Motor neuron (in vitro differentiated cells): Measurements from ENCODE around the gene ACP7. TPM values are rescaled to one million over a fixed set of nuclear protein-coding genes. Genes with fewer than 3 reads are reported as not detected.

Experiments
- ATAC-seq, 8 experiments: fragments of 200-7000 bp; cut with Tn5 transposase; replicated peaks in 6 of 8; 2 replicates each; pipeline ENCODE4 v1.8.0; 2021; ENCODE audit warnings: mild to moderate bottlenecking in 8 of 8, moderate library complexity in 8 of 8
- H3K27ac ChIP-seq, 2 donors: fragments of 250-450 bp; sonication (Bioruptor Pico); 2 replicates each; pipeline ENCODE4 v1.9.0; 2021; ENCODE audit warnings: antibody characterized with exemption in 2 of 2, mild to moderate bottlenecking in 2 of 2, moderate library complexity in 1 of 2
- H3K4me1 ChIP-seq, 2 donors: fragments of 250-450 bp; sonication (Bioruptor Pico); replicated peaks in 1 of 2; 2 replicates each; pipeline ENCODE4 v1.6.1; 2021; ENCODE audit warnings: antibody characterized with exemption in 2 of 2, mild to moderate bottlenecking in 2 of 2, moderate library complexity in 1 of 2
- H3K4me3 ChIP-seq, 5 donors: fragments of 250-450 bp; sonication (Bioruptor Pico); 2 replicates each; pipeline ENCODE4 v1.9.0; 2021; ENCODE audit warnings: antibody characterized with exemption in 5 of 5, mild to moderate bottlenecking in 5 of 5, moderate library complexity in 4 of 5
- WGBS, 10 experiments: fragments of 450-650 bp; shearing (Covaris generic); methylation state at CpG; one replicate each; pipeline ENCODE4 v1.0.0; 2022; 5-methylcytosine and 5-hydroxymethylcytosine counted together
- in situ Hi-C, 9 experiments: fragments of 400-800 bp; cut with MboI; loops; one replicate each; pipeline ENCODE4 v1.15.0; 2021; ENCODE audit warnings: low sequenced_read_pairs in 9 of 9, low pct_unique_long_range_greater_than_20kb in 2 of 9; ENCODE audit not compliant: unreplicated experiment in 9 of 9
- total RNA-seq, 8 experiments: library from RNA; unstranded; fragments of 300-600 nt; gene quantifications; 2 replicates each; pipeline versions ENCODE4 v1.2.3 to v1.2.4, GENCODE V29; 2022

ACP7 gene, protein sequence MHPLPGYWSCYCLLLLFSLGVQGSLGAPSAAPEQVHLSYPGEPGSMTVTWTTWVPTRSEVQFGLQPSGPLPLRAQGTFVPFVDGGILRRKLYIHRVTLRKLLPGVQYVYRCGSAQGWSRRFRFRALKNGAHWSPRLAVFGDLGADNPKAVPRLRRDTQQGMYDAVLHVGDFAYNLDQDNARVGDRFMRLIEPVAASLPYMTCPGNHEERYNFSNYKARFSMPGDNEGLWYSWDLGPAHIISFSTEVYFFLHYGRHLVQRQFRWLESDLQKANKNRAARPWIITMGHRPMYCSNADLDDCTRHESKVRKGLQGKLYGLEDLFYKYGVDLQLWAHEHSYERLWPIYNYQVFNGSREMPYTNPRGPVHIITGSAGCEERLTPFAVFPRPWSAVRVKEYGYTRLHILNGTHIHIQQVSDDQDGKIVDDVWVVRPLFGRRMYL
- total RNA-seq: under 1 TPM in 5 of 8 experiments, not detected in 3; 0.07 to 0.42 (median 0.15) TPM

DNA sequence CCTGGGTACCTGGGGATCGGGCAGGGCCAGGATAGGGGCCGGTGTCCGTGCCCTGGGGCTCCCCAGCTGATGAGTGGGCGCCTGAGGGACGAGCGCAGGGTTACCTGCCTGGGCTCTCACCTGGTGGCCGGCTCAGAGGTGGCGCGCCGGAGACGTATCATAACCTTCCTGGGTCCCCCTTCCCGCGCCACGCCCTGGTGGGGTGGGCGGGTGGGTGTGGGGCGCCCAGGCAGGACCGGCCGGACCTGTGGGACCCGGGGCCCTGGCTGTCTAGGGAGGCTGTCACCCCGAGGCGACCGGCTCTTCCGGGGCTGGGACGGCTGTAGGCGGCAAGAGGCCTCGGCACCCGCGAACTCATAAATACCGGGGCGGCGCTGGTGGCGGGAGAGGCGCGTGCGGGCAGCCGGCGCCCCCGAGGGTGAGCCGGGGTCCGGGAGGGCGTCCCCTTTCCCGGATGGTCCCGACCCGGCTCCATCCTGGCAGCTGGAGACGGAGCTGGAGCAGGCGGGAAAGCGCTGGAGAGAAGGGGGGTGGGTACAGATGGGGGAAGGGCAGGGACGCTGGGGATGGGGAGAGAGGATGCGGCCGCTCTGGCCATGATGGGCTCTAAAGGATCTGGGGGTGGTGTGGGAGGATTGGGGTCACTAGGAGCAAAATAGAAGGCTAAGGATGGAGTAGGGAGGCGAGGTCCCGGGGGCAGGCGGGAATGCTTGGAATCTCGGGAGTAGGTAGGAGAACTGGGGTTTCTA lies at the start of gene ACP7:
ACP7 (plus strand) TSS at position 386 of the 749 bp plus-strand sequence. CDS start 902 bp downstream, outside the sequence.
- WGBS, 10 experiments: no CpG with 5 or more reads among the region's 54 CpGs
- Histone ChIP-seq H3K4me3 (no peak within 1 kb of the TSS), H3K27ac (no peak within 1 kb of the TSS), H3K4me1 (no peaks in the 10 kb centered on the region)
- peak in 1 of 8 experiments; percentile 45 for ATAC-seq
- in situ Hi-C loops: no loop called here

DNA sequence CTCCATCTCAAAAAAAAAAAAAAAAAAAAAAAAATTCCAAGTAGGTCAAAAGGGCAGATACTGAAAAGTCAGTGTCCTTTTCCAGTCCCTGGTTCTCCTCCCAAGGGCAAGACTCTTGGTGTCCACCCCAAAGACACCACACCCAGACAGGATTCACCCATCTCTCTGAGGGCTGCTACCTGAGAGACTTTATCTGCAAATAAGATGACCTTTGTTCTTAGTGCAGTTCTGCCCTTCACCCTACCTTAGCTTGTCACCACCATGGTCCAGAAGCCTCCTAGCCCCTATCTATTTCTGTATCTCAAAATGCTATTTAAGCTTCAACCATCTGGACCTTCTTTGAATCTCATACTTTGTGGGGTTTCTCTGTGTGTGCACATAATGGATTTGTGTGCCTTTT lies 47.6 kb upstream of the ACP7 start:
- no peak for ATAC-seq
- in situ Hi-C loops: no loop called here
- Histone ChIP-seq H3K4me1 (no peaks in the 10 kb centered on the region), H3K27ac (no peak overlapping the region), H3K4me3 (no peak overlapping the region)

DNA sequence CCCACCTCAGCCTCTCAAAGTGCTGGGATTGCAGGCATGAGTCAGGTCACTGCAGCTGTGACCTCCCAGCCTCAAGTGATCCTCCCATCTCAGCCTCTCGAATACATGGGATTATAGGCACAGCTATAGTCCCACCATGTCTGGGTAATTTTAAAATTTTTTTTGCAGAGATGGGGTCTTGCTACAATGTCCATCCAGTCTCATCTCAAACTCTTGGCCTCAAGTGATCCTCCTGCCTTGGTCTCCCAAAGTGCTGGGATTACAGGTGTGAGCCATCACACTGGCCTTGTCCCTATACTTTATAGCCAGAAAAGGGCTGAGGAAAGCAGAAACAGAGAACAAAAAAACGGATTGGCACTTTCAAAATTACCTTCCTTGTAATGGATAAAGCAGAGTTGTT lies 47.0 kb upstream of the ACP7 start:
- H3K4me3 ChIP-seq: no peak overlapping the region
- H3K27ac ChIP-seq: no peak overlapping the region
- in situ Hi-C loops: no loop called here
- no peaks in the 10 kb centered on the region for H3K4me1 ChIP-seq
- 0 to 83% (median 27%) methylated on average over 1 of the region's 2 CpGs; no CpG with 5 or more reads in 2 of the 10 experiments for WGBS, 10 experiments
- no peak for ATAC-seq

DNA sequence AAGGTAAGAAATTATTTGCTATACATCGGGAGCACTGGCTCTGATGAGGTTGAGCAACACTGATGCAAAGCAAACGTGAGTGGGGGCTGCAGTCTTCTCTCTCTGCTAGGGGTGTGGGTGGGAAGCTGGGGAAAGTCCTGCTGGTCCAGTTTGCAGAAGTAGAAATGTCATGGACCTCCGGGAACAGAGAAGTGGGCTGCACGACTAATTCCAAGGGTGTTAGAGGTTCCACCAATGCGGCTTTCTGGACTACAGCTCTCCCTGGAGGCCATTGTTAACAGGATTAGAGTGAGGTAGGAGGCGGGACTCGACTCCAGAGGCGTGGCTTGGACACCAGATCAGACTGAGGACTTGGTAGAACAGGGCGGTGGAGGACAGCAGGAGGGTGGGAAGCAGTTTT lies 46.1 kb upstream of the ACP7 start:
- no peak overlapping the region for H3K27ac ChIP-seq
- WGBS, 10 experiments: 40 to 60% (median 43%) methylated on average over 1 to 2 of the region's 9 CpGs; no CpG with 5 or more reads in 7 of the 10 experiments
- in situ Hi-C loops: no loop called here
- ATAC-seq: peak; percentile 41 to 100 (median 56)
- H3K4me1 ChIP-seq: no peaks in the 10 kb centered on the region
- no peak overlapping the region for H3K4me3 ChIP-seq

DNA sequence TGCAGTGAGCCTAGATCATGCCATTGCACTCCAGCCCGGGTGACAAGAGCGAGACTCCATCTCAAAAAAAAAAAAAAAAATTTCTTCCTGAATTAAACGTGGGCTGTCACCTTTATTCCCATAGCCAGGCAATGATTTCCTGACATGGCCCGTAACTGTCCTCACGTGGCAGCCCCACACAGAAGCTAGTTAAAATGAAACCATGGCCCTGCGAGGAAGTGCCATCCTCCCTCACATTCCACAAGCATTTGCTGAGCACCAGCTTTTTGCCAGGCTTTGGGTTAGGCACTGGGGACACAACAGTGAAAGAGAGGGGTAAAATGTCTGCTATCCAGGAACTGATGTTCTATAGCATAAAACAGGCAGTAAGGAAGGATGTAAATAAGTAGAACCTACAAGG lies 38.7 kb upstream of the ACP7 start:
- 29 to 100% (median 77%) methylated on average over 2 to 4 of the region's 6 CpGs; no CpG with 5 or more reads in 4 of the 10 experiments for WGBS, 10 experiments
- no peak overlapping the region for H3K4me3 ChIP-seq
- no peak overlapping the region for H3K27ac ChIP-seq
- no peaks in the 10 kb centered on the region for H3K4me1 ChIP-seq
- ATAC-seq: no peak
- in situ Hi-C loops: no loop called here

DNA sequence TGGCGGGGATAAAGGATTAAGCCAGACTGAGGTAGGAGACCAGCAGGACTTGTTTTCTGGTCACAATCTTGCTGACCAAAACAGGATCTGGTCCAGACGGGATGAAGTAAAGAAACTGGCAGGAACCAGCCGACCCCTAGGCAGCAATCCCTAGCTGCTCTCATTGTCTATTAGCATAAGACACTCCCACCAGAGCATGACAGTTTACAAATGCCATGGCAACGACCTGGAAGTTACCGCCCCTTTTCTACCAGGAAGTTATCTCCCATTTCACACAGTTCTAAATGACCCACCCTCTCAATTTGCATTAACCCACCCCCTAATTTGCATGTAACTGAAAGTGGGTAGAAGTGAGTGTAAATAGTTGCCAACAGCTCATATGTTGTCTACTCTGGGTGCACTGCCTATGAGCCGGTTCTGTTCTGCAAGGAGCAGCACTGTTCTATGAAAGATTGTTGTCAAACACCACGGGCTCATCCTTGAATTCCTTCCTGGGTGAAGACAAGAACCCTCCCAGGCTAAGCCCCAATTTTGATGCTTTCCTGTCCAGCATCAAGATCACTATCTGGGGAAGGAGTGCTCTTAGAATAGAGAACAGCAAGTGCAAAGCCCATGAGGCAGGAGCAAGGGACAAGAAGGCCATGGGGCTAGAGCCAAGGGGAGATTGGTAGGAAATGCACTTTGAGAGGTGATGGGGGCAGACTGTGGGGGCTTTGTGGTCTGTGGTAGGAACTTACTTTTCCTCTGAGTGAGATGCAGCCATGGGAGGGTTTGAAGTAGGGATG lies 37.9 kb upstream of the ACP7 start:
- WGBS, 10 experiments: 33 to 80% (median 58%) methylated on average over 1 to 6 of the region's 7 CpGs; no CpG with 5 or more reads in 1 of the 10 experiments
- in situ Hi-C loops: no loop called here
- Histone ChIP-seq H3K4me3 (no peak overlapping the region), H3K27ac (no peak overlapping the region), H3K4me1 (no peaks in the 10 kb centered on the region)
- ATAC-seq: peak in 6 of 8 experiments; percentile 40 to 100 (median 77)

DNA sequence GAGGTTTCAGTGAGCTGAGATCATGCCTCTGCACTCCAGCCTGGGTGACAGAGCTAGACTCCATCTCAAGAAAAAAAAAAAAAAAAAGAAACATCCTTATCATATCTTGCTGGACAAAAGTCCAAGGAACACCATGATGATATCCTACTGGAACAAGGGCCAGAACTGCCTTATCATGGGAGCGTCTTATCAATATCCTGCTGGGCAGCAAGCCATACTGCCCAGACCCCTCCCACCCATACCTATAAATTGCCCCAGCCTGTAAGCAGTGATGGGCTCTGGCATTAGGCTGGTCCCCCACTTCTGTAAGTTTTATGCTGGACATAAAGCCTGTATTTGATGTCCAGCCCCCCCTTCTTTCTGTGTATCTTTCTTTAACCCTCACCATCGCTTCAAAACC lies 37.1 kb upstream of the ACP7 start:
- no peak for ATAC-seq
- WGBS, 10 experiments: 46 to 80% (median 54%) methylated on average over 1 to 2 of the region's 2 CpGs; no CpG with 5 or more reads in 6 of the 10 experiments
- Histone ChIP-seq H3K27ac (no peak overlapping the region), H3K4me3 (no peak overlapping the region), H3K4me1 (no peaks in the 10 kb centered on the region)
- in situ Hi-C loops: no loop called here

DNA sequence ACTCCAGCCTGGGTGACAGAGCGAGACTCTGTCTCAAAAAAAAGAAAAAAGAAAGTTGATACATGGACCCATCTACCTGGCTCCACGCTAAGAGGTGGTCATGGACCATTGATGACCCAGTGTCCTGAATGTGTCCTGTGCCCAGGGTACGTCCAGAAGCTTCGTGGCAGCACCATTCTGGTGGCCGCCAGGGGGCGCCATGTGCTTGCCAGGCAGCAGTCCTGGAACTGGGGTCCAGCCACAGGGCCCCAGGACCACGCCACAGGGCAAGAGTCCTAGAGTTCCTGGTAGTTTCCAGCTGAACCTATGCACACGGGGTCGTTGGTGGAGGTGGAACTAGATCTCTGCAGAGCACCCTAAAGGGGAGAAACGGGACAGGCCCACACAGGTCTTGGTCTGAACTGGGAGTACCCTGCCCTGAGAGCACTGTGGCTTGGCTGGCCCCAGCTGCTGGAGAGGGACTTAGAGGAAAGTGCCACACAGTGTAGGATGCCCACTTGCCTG lies 31.9 kb upstream of the ACP7 start:
- H3K4me3 ChIP-seq: no peak overlapping the region
- ATAC-seq: peak in 4 of 8 experiments; percentile 33 to 95 (median 90)
- 0 to 20% (median 13%) methylated on average over 1 to 9 of the region's 10 CpGs; no CpG with 5 or more reads in 4 of the 10 experiments for WGBS, 10 experiments
- in situ Hi-C loops: no loop called here
- H3K27ac ChIP-seq: no peak overlapping the region
- H3K4me1 ChIP-seq: no peaks in the 10 kb centered on the region

DNA sequence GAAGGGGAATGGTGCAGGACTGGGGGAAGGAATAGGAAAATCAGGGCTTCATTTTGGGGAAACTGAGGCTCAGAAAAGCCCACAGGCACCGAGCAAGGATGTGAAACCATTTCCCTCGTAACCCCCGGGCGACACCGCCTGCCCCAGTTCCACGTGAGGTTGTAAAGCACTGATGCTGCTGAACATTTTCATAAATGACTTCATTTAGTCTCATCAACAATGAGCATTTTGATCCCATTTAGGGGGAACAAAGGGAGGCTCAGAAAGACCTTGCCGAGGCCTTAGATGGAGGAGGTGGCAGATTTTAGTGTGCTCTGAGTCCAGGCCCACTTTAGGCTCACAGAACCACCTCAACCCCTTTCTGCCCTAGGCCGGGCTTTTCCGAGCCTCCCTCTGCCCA lies 31.3 kb upstream of the ACP7 start:
- in situ Hi-C loops: no loop called here
- WGBS, 10 experiments: 60 to 90% (median 76%) methylated on average over 2 to 6 of the region's 9 CpGs; no CpG with 5 or more reads in 5 of the 10 experiments
- no peak for ATAC-seq
- no peak overlapping the region for H3K27ac ChIP-seq
- H3K4me1 ChIP-seq: no peaks in the 10 kb centered on the region
- no peak overlapping the region for H3K4me3 ChIP-seq

DNA sequence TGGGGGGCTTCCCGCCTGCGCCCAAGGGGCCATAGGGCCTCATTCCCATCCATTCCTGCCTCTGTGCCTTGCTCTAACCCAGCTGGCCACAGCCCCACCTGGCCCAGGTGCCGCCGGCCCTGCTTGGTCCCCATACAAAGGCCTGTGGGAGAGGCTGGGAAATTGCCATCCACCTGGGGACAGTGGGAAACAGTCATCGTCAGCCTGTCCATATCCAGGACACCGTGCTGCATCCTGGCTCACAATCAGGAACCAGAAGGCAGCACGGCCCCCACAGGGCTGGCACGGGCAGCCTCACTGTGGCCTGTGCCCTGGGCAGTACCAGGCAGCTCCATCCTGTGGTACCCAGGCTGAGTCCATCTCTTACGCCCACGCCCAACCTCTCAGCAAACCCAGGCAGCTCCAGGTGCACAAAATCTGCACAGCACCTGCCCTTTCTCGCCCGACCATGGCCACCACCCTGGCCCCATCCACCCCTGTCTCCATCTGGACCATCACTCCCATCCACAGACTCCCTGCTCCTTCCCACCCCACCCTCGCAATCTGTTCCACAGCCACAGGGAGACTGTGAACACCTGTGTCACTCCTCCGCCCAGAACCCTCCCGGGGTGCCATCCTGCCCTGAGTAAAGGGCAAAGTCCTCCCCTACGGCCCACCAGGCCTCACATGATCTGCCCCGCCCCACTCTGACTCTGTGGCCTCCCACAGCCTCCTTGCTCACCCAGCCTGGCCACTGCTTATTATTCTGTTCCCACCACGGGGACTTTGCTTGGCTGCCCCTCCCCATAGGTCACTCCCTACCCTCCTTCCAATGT lies 30.7 kb upstream of the ACP7 start:
- ATAC-seq: no peak
- H3K4me3 ChIP-seq: no peak overlapping the region
- 51 to 93% (median 72%) methylated on average over 3 to 8 of the region's 18 CpGs; no CpG with 5 or more reads in 6 of the 10 experiments for WGBS, 10 experiments
- H3K4me1 ChIP-seq: no peaks in the 10 kb centered on the region
- H3K27ac ChIP-seq: no peak overlapping the region
- in situ Hi-C loops: no loop called here

DNA sequence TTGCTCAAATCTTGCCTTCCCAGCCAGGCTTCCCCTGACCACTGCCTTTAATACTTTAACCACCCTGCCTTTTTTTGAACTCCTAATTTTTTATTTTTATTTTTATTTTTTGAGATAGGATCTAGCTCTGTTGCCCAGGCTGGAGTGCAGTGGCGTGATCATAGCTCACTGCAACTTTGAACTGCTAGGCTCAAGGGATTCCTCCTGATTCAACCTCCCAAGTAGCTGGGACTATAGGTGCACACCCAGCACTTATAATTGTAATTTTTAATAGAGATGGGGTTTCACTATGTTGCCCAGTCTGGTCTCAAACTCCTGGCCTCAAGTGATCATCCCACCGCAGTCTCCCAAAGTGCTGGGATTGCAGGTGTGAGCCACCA lies 30.1 kb upstream of the ACP7 start:
- ATAC-seq: no peak
- in situ Hi-C loops: no loop called here
- Histone ChIP-seq H3K4me3 (no peak overlapping the region), H3K27ac (no peak overlapping the region), H3K4me1 (no peaks in the 10 kb centered on the region)
- WGBS, 10 experiments: 60 to 89% (median 83%) methylated on average over 1 to 2 of the region's 2 CpGs; no CpG with 5 or more reads in 3 of the 10 experiments

DNA sequence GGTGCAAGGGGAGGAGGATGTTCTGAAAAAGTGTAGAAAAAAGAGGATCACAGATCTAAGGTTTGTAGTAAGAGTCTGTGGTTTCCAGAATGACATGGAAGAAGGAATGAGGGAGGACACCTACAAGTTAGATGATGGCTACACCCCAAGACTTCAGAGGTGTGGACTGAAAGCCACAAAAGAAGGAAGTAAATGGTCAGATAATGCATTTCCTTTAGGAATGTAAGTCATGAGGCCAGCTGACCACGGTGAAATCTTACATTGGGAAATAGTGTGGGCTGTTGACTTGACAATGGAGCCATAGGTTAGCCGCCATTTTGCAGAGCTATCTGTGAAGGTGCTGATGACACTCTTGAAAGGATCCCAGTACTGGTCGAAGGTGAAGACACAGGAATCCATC lies 26.6 kb upstream of the ACP7 start:
- in situ Hi-C loops: no loop called here
- Histone ChIP-seq H3K27ac (no peak overlapping the region), H3K4me1 (no peaks in the 10 kb centered on the region), H3K4me3 (no peak overlapping the region)
- ATAC-seq: no peak
- WGBS, 10 experiments: 0 to 100% (median 61%) methylated on average over 1 to 3 of the region's 3 CpGs; no CpG with 5 or more reads in 3 of the 10 experiments
